Measurements from ENCODE around the gene STAM.
A peak's percentile ranks its signal among the peaks of the same experiment; 100 is the strongest.
"Not testable (repeated sequence)": the region's sequence is repeated elsewhere in the genome, so short reads cannot be mapped to it uniquely, and the experiment has no call there.

Gene STAM

DNA sequence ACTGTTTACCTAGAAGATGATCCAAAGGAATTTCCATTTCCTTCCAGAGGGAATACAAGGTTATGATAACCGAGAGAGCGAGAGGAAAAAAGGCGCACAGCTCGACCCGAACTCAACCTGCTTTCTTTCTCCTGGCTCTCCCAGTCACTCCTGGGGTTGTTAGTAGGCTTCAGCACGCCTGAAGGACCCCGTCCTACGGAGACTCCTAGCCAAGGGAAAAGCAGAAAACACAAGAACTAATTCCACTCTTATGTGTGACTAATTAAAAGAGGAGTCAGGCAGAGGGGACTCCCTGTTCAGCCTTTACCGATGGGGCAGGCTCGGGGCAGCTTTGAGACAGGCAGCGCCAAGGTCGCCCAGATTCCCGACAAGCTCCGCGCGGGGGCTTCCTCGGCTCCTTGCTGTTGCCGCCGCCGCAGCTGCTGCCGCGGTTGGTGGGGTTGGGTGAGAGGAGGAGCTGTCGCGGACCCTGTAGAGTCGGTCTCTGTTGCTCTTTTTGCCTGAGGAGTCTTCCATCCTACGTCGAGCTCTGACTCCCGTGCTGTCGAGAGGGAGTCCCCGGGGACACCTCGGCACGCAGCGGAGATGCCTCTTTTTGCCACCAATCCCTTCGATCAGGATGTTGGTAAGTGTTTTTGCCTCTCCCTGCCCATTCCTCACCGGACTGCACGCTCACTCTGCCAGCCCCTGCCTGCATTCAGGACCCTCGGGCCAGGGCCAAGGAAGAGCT lies at the start of gene STAM:
TSS of gene STAM (plus strand) at position 397 of the 730 bp plus-strand sequence. CDS start at position 586, 189 bp downstream.
- FAIRE-seq: peak; percentile 93
- peak; percentile 80 for DNase-seq (ENCODE audit: extremely low spot score, insufficient read length, low read depth)

- FAIRE-seq: no peak
- no peak for DNase-seq (ENCODE audit: extremely low spot score, insufficient read length, low read depth)
These were observed 46.6 kb upstream of the STAM start for GRCh38 chr10:17597386-17597785.

DNA sequence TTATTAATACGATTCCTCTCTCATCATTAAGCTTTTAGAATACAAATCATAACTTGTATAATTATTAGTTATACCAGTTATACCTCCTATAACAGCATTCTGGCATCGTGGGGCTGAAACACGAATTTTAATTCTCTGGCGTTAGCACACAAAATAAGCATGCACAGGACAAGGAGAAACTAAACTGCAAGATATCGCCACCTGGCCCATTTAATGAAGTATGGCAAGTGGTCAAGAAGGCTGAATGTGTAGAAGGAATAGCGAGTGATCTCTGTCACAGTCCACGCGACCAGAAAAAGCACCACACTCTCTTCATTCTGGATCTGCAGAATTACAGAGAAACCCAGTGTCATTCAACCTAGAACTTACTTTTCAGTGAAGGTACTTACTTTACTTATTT lies 44.9 kb upstream of the STAM start:
- DNase-seq (ENCODE audit: extremely low spot score, insufficient read length, low read depth) (no peak), FAIRE-seq (peak; percentile 74)

GRCh38 chr10:17605936-17606335 lies 38.0 kb upstream of the STAM start:
- FAIRE-seq (no peak), DNase-seq (ENCODE audit: extremely low spot score, insufficient read length, low read depth) (no peak)

GRCh38 chr10:17606547-17607040 lies 37.4 kb upstream of the STAM start:
- no peak for DNase-seq (ENCODE audit: extremely low spot score, insufficient read length, low read depth)
- FAIRE-seq: no peak

GRCh38 chr10:17607060-17607459 lies 36.9 kb upstream of the STAM start:
- FAIRE-seq: no peak
- DNase-seq (ENCODE audit: extremely low spot score, insufficient read length, low read depth): no peak

DNA sequence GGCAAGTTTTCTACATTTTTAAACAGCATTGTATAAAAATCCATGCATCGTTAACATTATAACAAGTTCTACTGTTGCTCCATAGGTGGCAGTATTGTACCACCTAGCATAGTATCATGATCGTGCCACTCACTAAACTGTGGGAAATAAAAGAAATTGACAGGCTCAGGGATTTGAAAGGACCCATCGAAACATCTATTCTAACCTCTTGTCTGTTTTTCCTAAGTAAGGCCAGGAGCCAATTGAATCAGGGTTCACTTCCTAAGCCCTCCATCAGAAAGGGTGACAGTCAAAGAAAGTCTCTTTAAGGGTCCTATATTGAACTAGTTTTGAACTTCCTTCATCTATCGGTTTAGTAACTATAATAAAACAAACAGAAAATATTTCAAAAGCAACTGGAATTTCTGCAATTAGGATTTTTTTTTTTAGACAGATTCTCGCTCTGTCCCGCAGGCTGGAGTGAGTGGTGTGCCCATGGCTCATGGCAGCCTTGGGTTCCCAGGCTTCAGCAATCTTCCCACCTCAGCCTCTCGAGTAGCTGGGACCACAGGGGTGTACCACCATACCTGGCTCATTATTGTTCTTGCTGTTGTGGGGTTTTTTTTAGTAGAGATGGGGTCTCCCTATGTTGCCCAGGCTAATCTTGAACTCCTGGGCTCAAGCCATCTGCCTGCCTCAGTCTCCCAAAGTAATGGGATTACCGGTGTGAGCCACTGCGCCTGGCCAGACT lies 36.2 kb upstream of the STAM start:
- FAIRE-seq (peak; percentile 92), DNase-seq (ENCODE audit: extremely low spot score, insufficient read length, low read depth) (no peak)

- DNase-seq (ENCODE audit: extremely low spot score, insufficient read length, low read depth) (no peak), FAIRE-seq (peak; percentile 62)
These were observed 34.4 kb upstream of the STAM start for GRCh38 chr10:17609523-17610079.

GRCh38 chr10:17616403-17617030 lies 27.4 kb upstream of the STAM start:
- FAIRE-seq: no peak
- DNase-seq (ENCODE audit: extremely low spot score, insufficient read length, low read depth): no peak

DNA sequence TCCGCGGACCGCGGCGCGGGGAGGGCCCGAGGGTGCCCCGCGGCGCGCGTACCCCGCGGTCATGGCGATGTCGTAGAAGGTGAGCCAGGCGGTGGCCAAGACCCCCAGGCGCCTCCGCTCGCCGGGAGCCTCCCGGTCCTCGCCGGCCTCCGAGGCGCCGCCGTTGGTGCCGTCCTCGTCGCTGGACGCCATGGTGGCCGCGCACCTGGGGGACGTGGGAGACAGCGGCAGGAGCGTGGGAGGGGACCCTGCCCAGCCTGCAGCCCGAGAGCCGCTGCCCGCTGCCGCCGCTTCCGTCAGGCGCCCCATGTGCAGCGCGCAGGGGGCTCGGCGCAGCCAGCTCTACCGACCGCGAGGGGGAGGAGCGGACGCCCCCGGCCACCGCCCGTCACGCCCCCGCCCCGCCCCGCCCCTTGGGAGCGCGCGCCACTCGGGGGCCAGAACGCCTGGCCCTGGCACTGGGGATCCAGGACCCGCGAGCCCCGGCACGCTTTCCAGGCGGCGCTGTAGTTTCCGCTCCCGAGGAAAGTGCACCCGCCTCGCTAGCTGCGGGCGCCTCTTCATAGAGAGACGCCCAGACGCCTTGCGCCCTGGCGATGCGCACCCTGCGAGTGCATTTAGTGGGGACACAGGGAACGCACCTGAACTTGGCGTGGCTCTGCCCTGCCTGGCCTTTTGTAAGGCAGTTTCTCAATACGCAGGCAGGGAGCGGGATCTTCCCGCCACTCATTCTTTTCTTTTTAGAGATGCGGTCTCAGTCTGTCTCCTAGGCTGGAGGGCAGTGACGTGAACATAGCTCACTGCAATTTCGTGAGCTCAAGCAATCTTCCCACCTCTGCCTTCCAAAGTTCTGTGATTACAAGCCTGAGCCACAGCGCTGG lies 26.7 kb upstream of the STAM start, which contains the start of gene HACD1:
TSS of gene HACD1 (minus strand) at position 344 of the 881 bp plus-strand sequence. CDS start at position 309, 35 bp downstream.
- FAIRE-seq (peak; percentile 38), DNase-seq (ENCODE audit: extremely low spot score, insufficient read length, low read depth) (peak; percentile 51)

DNA sequence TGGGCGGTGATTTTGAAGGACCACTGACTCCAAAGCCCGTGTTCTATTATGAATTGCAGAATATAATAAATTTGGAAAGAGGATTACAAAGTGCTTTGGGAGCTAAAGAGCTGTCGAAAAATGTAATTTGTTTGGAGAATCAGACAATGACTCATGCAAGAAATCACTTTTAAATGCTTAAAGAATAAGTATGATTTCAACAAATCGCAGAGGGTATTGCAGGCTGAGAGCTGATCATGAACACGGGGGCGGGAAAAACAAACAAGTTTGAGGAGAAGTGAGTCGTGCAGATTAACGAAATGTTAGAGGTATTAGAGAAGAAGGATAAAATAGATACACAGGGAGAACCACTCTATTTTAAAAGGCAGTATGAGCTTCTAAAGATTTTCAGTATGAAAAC lies 21.9 kb upstream of the STAM start:
- no peak for DNase-seq (ENCODE audit: extremely low spot score, insufficient read length, low read depth)
- no peak for FAIRE-seq

DNA sequence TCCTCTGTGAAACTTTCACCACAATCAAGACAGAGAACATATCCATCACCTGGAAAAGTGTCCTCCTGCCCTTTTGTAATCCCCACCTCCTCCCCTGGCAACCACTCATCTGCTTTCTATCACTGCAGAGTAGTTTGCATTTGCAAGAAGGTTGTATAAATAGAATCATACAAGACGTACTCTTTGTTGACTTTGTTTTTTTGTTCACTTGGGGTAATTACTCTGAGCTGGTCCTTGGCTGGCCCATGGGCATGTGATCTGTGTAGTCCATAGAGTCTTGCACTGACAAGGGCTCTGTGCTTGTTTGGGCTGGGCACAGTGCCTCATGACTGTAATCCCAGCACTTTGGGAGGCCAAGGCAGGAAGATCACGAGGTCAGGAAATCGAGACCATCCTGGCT lies 19.0 kb upstream of the STAM start:
- DNase-seq (ENCODE audit: extremely low spot score, insufficient read length, low read depth) (no peak), FAIRE-seq (no peak)

GRCh38 chr10:17626656-17627055 lies 17.3 kb upstream of the STAM start:
- FAIRE-seq: no peak
- DNase-seq (ENCODE audit: extremely low spot score, insufficient read length, low read depth): no peak

DNA sequence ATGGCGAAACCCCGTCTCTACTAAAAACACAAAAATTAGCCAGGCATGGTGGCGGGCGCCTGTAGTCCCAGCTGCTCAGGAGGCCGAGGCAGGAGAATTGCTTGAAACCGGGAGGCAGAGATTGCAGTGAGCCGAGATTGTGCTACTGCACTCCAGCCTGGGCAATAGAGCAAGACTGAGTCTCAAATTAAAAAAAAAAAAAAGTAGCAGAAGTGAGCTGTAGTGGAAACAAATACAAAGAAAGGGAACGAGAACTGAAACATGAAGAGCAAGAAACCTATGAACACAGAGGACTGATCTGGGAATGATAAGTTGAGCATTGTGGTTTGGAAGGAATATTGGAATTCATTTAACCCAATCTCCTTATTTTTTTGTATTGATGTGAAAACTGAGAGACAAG lies 11.4 kb upstream of the STAM start:
- FAIRE-seq; DNase-seq (ENCODE audit: extremely low spot score, insufficient read length, low read depth): not testable (repeated sequence)

GRCh38 chr10:17633353-17633752 lies 10.6 kb upstream of the STAM start:
- no peak for FAIRE-seq
- no peak for DNase-seq (ENCODE audit: extremely low spot score, insufficient read length, low read depth)

GRCh38 chr10:17637869-17638268 lies 6.1 kb upstream of the STAM start:
- FAIRE-seq (no peak), DNase-seq (ENCODE audit: extremely low spot score, insufficient read length, low read depth) (no peak)

GRCh38 chr10:17640331-17640816 lies 3.6 kb upstream of the STAM start:
- no peak for DNase-seq (ENCODE audit: extremely low spot score, insufficient read length, low read depth)

DNA sequence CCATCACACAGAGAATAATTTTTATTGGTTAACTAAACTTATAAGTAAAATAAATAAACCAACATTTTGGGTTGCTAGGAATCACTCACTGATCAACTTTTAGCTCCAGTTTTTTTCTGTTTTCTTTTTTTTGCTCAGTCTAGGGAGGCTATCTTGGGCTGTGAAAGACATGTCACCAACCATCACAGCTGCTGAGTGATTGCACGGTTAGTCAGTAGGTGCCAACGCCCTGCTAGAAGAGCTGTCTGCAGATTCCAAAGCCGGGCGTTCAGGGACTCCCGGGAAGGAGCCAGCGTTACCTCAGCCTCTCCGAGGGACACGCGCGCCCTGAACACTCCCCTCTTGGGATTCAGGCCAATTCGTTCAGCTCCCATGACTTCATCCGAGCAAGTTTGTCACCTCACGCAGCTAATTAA lies 604 bp upstream of the STAM start:
- FAIRE-seq (no peak), DNase-seq (ENCODE audit: extremely low spot score, insufficient read length, low read depth) (no peak)

More at GRCh38 chr10:17640331-17640816, 3.6 kb upstream of the STAM start:
- FAIRE-seq: no peak

GRCh38 chr10:17644485-17644943 lies 563 bp downstream of the STAM start:
- DNase-seq (ENCODE audit: extremely low spot score, insufficient read length, low read depth) (no peak), FAIRE-seq (no peak)

Data from GM18507 (cell line).